GM18861 (cell line): Measurements from ENCODE around the gene KLHL42.

Source experiments
- ATAC-seq: cut with Tn5 transposase; IDR thresholded peaks from one replicate; pipeline ENCODE4 v1.9.1; 2021; ENCODE audit not compliant: unreplicated experiment

The KLHL42 gene

DNA sequence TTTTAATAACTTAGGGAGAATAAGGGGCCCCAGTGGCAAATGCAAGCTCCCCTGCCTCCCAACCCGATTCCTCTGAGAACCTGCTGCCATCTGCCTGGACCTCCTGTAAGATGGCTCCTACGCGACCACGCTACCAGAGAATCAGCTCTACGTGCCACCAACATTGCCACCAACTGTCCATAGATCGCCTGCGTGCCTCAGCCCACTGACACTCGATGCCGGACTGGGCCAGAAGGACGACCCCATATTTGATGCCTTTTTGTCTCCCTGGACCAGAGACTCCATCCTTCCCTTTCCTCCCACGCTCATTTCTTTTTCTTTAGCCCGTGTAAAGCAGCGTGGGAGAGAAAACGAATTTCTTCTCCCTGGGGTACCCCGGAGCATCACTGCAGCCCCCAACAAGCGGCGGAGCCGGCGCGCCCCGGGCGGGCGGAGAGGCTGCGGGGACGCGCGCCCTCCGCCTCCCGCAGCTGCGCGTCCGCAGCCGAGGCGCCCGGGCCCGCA, 565 bp upstream of the KLHL42 start:
- peak; percentile 18 for ATAC-seq

DNA sequence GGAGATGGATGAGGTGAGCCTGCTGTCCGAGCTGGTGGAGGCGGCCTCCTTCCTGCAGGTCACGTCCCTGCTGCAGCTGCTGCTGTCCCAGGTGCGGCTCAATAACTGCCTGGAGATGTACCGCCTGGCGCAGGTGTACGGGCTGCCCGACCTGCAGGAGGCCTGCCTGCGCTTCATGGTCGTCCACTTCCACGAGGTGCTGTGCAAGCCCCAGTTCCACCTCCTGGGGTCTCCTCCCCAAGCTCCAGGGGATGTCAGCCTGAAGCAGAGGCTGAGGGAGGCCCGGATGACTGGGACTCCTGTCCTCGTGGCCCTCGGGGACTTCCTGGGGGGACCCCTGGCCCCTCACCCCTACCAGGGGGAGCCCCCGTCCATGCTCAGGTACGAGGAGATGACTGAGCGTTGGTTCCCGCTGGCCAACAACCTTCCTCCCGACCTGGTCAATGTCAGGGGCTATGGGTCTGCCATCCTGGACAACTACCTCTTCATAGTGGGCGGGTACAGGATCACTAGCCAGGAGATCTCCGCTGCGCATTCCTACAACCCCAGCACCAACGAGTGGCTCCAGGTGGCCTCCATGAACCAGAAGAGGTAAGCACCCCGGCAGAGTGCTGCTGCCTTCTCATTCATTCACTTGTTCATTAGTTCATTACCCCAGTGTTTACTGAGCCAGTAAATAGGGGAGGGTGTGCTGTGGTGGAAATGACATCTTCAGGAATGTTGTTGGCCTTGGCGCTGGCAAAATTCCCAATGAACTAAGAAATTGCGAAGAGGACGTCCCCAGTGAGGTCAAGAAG, 777 bp downstream of the KLHL42 start:
- ATAC-seq: peak; percentile 14

DNA sequence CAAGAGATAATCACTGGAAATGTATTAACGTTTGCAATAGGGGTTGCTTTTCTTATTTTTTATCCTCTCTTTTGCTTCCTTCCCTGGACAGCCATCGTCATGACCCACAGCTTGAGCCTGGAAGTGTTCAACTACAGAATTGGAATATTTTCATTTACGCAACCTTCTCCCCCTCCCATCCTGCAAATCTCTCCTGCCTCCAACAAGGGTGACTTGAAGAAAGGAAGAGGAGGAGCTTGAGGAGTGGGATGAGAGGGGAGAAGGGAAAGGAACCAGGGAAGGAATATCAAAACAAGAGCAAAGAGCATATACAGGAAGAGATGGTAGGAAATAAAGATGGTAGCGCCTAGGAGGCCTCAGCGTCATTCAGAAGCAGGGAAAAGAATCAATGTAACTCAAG, 1.6 kb downstream of the KLHL42 start:
- ATAC-seq: no peak

DNA sequence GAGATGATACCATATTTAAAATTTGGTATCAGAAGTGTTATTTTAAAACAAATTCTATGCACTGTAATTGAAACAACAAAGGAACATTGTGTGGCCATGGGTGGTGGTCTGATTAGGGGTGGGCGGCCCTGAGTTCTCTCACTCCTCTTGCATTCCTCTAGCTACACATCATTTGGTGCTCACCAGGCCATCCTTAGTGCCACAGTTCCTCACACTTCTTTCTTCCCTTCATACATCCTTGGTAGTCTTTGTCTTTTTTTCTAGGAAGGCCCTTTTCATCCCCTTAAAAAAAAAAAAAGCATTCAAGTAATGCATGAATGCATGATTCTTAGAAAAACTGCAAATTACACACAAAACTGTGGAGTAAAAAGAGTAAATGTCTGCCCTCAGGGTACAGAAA, 2.4 kb downstream of the KLHL42 start:
- ATAC-seq: no peak

DNA sequence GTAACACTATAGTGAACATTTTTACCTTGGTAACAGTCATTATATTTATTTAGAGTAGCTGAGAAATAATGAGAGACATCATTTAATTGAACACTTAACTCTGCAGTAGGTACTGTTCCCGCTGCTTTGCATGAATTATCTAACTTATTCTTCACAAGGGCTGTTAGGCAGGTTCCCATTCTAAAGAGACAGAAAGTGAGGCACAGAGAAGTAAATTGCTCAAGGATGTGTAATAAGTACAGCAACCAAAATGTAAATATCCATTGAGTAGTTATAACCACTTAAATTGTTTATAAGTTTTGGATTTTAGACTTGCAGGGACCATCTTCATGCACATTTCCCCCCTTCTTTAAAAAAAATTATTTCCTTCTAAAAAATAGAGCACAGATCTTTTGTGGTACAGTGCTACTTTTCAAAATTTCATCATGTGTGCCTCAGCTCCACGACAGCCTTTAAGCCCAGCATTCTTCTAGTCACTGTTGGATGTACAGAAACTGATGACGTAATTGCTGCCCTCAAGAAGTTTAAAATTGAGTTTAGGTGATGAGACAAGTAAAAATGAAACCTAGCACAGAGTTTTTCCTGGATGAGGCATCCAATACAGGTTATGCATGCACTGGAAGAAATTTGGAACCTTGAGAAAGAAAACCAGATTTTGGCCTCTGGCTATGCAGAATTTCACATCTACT, 6.0 kb downstream of the KLHL42 start:
- ATAC-seq: peak; percentile 66

DNA sequence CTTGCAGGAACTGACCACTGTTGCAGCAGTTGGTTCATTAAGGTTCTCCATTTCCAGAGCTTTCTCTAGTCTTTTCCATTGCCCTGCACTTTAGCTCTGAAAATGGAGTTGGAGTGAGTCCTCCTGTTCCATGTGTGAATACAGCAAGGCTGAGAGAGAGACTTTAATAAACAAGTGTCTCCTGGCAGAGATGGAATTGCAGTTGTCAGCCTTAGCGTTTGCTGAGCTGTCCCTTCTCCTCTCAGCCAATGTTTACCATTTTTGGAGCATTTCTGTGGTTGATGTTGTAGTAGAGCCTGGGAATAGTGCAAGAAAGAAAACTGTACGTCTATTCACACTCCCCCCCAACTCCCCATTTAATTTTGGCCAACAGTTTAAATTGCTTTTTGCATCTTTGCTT, 7.5 kb downstream of the KLHL42 start:
- ATAC-seq: no peak

DNA sequence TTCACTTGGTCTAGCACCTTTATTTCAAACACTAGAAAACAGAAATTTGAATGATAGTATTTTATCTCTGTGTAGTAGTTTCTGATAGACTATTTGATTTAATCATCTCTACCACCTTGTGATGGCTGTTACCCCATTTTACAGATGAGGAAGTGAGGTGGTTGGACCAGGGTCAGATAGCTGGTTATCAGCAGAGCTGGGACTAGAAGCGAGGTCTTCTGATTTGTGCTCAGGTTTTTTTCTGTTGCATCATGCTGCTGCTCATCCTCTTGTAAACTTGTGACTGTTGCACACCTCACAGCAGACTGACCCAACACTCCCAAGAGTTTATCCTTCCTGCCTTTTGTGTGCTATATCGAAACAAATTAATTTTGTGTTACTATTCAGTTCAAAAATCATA, 10.1 kb downstream of the KLHL42 start:
- ATAC-seq: no peak

DNA sequence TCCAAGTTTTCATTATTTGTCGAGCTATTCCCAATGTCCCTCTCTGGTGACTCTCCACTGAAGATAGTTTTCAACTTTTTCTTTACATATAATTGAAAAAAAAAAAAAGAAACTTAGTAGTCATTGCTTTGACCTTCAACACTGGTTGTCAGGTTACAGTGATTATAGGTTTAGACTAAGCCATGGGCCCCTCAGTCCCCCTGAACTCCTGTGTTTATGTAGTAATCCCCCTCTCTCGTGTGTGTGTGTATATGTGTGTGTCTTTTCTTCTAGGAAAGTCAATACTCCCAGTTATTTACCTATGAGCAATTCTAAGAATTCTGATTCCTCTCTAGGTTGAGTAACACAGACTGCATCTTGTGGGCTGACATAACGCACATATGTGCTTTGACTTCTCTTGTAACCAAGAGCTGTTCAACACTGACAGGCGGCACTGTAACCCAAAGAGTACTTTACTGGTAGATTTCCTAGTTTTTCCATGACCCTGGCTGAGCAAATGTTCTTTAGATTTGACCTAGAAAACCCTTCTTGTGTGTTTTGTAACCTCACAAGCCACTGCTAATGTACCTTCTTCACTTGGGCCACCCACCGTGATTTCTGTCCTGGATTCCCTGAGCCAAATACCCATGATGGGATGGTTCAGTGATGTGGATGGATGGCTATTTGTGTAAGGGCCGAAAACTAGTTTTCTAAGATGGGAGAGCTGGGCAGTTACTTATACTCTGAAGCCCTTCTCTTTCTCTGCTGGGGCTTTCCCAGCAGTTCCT, 15.0 kb downstream of the KLHL42 start:
- ATAC-seq: no peak

DNA sequence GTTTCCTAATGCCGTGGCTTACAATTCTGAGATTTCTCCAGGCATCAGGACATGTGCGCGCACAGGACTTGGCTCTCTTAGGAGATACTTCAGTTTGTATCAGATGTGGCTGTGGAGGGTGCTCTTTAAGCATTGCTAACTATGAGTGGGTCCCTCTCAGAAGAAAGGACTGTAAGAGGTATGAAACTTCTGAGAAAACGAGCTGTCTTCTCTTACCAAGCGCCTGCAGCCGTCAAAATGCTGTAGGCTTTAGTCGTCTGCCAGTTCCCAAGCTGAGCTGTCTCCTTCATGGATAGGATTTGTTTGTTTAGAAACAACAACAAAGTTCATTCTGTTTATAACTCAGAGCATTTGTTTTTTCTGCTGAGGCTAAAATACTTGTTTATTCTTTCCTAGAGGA, 16.1 kb downstream of the KLHL42 start:
- ATAC-seq: no peak

DNA sequence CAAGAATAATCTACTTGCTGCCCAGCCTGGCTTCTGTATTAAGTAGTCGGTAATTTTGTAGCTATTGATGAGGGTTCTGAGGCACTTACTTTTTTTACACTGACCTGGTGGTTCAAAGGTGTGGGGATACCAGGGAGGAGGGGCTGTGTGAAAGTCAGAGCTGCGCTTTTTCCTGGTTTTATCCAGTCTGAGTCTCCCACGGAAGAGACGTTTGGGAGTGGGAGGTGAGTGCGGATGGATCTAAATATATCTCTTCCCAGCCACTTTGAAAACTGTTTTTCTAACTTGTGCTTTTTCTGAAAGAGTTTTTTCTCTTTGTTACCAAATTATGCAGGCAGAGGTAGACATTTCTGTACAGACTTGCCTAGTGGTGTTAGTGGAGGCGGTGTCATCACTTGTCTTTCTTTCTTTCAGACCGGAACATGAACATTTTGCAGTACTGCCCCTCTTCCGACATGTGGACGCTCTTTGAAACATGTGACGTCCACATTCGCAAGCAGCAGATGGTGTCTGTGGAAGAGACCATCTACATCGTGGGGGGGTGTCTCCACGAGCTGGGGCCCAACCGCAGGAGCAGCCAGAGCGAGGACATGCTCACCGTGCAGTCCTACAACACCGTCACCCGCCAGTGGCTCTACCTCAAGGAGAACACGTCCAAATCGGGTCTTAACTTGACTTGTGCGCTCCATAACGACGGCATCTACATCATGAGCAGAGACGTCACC, 17.4 kb downstream of the KLHL42 start:
- no peak for ATAC-seq

DNA sequence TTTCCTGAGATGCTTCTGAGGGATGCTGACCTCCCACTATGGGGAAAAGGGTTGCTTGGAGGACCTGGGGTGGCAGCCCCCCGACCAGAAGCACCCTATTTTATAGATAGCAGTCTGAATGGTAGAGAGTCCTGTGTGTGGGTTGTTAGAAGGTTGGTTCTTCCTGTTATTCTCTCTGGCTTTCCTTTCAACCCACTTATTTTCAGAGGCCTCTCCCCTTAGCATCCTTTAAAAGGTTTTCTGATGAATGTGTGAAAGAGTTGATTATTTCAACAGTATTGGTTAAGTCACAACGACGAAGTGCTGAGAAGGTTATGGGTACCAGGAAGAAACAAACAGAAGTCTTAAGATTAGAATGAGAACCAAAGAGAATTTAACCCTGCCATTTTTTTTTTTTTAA, 20.8 kb downstream of the KLHL42 start:
- ATAC-seq: no peak

DNA sequence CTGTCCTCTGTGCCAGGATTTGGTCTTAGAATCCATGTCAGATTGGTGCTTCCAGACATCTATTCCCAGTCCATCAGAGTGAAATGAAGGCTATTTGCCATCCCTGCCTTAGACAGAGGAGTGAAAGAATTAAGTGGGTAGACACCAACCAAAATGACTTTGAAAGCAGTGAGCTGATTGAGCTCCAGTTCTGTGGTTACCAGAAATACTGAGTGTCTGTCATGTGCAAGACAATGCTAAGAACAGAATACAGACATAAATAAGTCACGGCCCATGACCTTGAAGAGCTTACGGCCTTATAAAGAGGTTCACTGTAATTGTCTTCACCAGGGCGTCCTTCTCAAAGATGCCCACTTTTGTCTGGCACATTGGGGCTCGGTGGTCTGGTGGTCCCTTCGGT, 21.6 kb downstream of the KLHL42 start:
- no peak for ATAC-seq

DNA sequence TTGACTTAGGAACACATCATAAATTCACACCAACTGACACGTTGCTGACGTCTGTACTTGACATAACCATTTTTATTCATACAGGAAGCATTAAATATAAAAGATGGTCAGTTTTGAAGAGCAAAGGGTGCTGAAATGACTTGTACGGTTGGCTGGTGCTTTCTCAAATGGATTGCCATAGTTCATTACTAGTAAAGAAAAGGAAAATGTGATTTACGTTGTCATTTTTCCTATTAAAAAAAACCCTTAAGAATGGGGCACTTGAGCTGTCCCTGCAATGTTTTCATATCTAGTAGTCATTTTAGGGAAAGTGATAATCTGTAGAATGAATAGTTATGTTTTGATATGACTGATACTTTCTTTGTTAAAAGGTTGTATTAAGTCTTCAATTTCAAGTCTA, 22.5 kb downstream of the KLHL42 start:
- no peak for ATAC-seq

DNA sequence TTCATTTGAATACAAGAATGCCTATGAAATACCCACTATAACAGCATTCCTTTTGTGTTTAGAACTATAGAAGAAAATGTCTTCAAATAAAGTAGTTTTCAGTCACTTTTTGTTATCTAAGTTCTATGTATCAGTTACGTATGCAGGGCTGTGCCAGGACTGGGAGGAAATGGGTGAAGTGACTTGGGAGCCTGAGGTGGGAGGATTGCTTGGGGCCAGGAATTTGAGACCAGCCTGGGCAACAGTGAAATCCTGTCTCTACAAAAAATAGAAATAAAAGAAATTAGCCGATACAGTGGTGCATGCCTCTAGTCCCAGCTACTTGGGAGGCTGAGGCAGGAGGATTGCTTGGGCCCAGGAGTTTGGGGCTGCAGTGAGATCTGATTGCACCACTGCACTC, 22.9 kb downstream of the KLHL42 start:
- ATAC-seq: no peak

DNA sequence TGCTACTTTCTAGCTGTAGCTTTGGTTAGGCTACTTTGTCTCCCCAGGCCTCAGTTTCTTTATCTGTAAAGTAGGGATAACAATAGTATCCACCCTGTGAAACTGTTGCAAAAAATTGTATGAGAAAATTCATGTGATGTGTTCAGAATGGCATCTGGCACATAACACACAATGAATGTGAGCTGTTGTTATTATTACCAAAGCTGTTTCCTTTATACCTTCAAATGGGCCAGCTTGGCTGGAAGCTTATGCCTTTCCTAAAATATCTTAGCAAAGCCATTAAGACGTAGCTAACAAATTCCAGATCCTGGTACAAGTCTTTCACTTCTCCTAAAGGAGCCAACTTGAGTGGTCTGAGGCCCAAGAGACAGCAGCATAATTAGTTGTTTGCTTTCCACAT, 25.2 kb downstream of the KLHL42 start:
- no peak for ATAC-seq

DNA sequence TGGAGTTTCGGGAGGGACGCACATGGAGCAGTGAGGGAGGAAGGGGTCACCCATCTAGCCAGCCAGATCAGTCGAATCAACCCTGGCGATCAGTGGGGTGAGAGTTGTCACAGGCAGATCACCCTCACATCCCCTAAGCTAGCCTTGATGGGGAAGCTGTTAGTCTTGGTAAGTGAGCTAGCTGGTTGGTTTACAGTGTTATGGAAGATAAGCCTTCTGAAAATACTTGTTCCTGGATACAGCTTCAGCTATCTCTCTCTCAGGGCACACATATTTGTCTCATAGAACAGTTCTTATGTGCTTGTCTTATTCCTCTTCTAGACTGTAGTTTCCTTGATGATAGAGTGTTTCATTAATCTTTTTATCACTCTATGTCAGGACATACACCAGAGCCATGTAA, 26.2 kb downstream of the KLHL42 start:
- no peak for ATAC-seq

DNA sequence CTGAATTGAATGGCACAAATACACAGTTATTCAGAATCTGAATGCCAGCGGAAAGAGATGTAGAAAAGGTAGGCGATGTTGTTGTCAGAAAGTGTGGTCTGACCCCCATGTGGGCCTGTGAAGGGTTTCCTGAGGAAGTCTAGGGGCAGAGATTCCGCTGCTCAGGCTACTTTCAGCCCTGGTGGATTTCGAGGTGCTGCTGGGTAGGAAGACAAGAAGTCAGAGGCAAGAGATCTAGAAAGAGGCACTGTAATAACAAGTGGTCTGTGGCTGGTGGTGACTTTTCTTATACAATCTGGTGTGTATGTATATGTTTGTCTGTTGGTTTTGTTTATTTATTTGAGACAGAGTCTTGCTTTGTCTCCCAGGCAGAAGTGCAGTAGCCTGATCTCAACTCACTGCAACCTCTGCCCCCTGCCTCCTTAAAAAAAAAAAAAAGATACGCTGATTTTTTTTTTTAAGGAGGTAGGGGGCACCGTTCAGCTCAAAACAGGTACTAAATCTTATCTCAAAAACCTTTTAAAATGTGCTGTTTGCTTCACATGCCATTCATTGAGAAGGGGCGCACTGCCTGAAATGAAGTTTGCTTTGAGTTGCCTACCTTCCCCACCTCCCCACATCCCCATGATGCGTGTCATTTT, 27.1 kb downstream of the KLHL42 start:
- no peak for ATAC-seq

DNA sequence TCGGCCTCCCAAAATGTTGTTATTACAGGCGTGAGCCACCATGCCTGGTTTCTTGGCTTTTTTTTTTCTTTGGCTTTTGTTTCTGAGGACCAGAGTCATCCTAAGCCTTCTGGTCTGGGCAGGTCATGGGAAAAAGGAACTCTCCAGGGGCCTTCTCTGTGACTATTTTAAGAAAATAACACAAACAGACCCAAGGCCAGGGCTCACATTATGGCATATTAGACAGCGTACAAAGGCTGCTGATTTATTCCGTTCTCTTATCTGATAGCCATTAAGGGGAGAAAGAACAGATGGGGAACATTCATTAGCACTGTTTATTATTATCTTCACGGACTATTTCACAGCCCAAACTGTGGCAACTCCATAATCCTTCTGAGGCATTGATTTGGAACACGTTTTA, 28.8 kb downstream of the KLHL42 start:
- no peak for ATAC-seq

DNA sequence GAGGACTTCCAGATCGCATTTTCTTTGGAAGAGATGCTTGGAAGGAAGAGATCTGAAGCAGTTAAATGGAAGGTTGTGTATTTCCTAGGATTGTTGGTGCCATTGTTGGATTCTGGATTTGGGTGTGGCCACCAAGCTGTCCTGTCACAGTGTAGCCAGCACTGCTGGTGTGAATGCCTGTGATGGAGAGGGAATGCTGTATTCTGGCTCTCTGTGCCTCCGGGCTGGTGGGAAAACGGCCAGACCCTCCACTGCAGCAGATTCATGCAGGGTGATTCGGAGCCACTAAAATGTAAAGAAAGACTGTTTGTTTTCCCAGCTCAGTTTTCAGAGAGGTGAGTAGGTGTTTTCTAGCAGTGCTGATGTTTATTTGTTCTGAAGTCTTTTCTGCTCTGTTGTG, 30.7 kb downstream of the KLHL42 start:
- no peak for ATAC-seq

DNA sequence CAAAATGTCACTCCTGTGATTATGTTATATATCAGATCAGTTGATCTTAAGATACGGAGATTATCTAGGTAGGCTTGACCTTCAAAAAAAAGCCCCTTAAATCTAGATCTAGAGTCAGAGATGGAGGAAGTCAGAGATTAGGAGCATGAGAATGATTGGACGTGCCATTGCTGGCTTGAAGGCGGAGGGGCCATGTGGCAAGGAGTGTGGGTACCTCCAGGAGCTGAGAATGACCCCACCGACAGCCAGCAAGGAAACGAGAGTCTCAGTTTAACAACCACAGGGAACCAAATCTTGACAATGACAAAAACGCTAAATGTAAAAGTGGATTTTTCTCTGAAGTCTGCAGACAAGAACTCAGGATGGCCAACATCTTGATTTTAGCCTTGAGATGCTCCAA, 32.5 kb downstream of the KLHL42 start:
- ATAC-seq: no peak

DNA sequence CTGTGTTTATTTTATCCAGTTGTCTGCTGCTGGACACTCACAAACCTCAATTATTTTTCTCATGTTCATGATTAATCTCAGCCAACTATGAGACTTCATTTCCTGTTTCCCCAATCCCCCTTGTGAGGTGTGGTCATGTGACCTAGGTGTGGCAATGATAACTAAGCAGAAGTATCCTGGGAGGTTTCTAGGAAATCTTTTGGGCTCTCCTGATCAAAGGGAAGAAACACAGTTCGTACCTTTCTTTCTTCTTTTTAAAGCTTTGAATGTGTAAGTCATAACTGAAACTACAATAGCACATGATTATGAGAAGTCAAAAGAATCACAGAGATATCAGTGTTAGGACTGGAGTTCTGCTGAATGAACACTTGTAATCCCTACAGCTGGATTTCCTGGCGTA, 34.4 kb downstream of the KLHL42 start:
- no peak for ATAC-seq
